Superior temporal gyrus (tissue), 1 donor: Measurements from ENCODE around the gene ARFIP1.

Source experiments
- DNase-seq: peaks from one replicate; pipeline ENCODE4 v3.0.0-alpha.2; 2016; ENCODE audit errors: extremely low spot score

The ARFIP1 gene

GRCh38 chr4:152961014-152961772, 181.4 kb downstream of the ARFIP1 start:
- DNase-seq = no peak

DNA sequence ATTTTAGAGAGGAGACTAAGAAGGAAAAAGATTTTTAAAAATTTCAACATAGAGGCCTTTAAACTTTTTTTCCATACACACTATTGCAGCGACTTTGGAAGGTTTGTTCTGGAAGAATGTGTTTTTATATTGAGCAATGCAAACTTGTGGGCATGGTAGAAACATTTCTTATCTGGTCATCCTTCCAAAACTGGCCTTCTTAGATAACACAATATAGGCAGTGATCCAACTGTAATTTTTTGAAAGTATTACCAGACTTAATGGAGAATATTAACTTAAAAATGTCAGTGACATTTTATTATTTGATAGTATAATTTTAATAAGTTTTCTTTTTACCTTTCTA, 182.0 kb downstream of the ARFIP1 start:
- no peak for DNase-seq
